H1 (cell line): ENCODE measurements around the gene GNAQ. TPM values are rescaled to one million over a fixed set of nuclear protein-coding genes. Genes with fewer than 3 reads are reported as not detected.

ENCODE experiments used
- CTCF ChIA-PET: fragments of 300-600 bp; sonication (Branson Sonifier 250); formaldehyde crosslinking; loops from one replicate; lab custom pipeline; 2021; ENCODE audit not compliant: partially characterized antibody; lab: Charles Lee
- POLR2A ChIA-PET: fragments of 300-600 bp; sonication (Branson Sonifier 250); formaldehyde crosslinking; loops from one replicate; lab custom pipeline; 2021; ENCODE audit warnings: inconsistent platforms; ENCODE audit not compliant: partially characterized antibody; lab: Charles Lee
- DNase-seq, 2 experiments: peaks; one replicate each; pipeline versions ENCODE4 v3.0.0 to v3.0.0-alpha.2; 2010 to 2022; ENCODE audit warnings: low spot score in 2 of 2, low read depth in 1 of 2, mixed read lengths in 1 of 2
- FAIRE-seq: peaks from 2 replicates; lab custom pipeline; 2011; peaks lifted over from hg19 to GRCh38; lab: Jason Lieb, UNC
- H2AFZ ChIP-seq: 2 replicates; pipeline ENCODE4 v1.8.1; 2012; ENCODE audit warnings: low read length, inconsistent platforms
- H2AK5ac ChIP-seq: 2 replicates; pipeline ENCODE4 v1.6.1; 2013; ENCODE audit warnings: low read depth, low read length
- H2BK120ac ChIP-seq: replicated peaks from 2 replicates; pipeline ENCODE3; 2013; ENCODE audit warnings: low read depth, low read length, inconsistent platforms
- H2BK12ac ChIP-seq: 2 replicates; pipeline ENCODE4 v1.6.1; 2013; ENCODE audit warnings: low read depth, low read length
- H2BK15ac ChIP-seq: 2 replicates; pipeline ENCODE4 v1.6.1; 2013; ENCODE audit warnings: low read length
- H2BK20ac ChIP-seq: 2 replicates; pipeline ENCODE4 v1.6.1; 2013; ENCODE audit warnings: low read length
- H2BK5ac ChIP-seq: 2 replicates; pipeline ENCODE4 v1.6.1; 2013; ENCODE audit warnings: low read depth, low read length
- H3K14ac ChIP-seq: 2 replicates; pipeline ENCODE4 v1.6.1; 2013; ENCODE audit warnings: inconsistent platforms; ENCODE audit not compliant: insufficient read length
- H3K18ac ChIP-seq: 2 replicates; pipeline ENCODE4 v1.6.1; 2013; ENCODE audit warnings: low read length; ENCODE audit errors: extremely low read depth
- H3K23ac ChIP-seq: 2 replicates; pipeline ENCODE4 v1.6.1; 2013; ENCODE audit warnings: inconsistent platforms; ENCODE audit not compliant: insufficient read length
- H3K23me2 ChIP-seq: 2 replicates; pipeline ENCODE4 v1.6.1; 2013; ENCODE audit warnings: low read depth, low read length
- H3K27ac ChIP-seq: 2 replicates; pipeline ENCODE4 v1.6.1; 2011; ENCODE audit warnings: low read depth, low read length, inconsistent platforms
- H3K27me3 ChIP-seq, 4 experiments: replicated peaks in 1 of 4; 1 replicate in 1 of 4; 2 replicates in 3 of 4; pipeline versions ENCODE4 v1.6.1 to v1.8.1; 2011 to 2013; ENCODE audit warnings: low read length in 3 of 4, mild to moderate bottlenecking in 3 of 4, inconsistent platforms in 2 of 4, mixed read lengths in 2 of 4, moderate library complexity in 1 of 4; ENCODE audit not compliant: control insufficient read depth in 3 of 4, insufficient read depth in 3 of 4; ENCODE audit errors: extremely low read depth in 1 of 4
- H3K36me3 ChIP-seq, 4 experiments: 2 replicates each; pipeline versions ENCODE4 v1.6.1 to v1.8.1; 2011 to 2013; ENCODE audit warnings: mild to moderate bottlenecking in 4 of 4, low read length in 3 of 4, moderate library complexity in 2 of 4, control low read depth in 1 of 4, inconsistent platforms in 1 of 4; ENCODE audit not compliant: insufficient read depth in 4 of 4, control insufficient read depth in 2 of 4
- H3K4ac ChIP-seq: replicated peaks from 2 replicates; pipeline ENCODE3; 2013; ENCODE audit warnings: low read length, low read depth, mixed read lengths, inconsistent platforms; ENCODE audit not compliant: insufficient read length
- H3K4me1 ChIP-seq, 4 experiments: replicated peaks in 1 of 4; 1 replicate in 1 of 4; 2 replicates in 3 of 4; pipeline versions ENCODE4 v1.6.1 to v1.8.1; 2011 to 2013; ENCODE audit warnings: low read length in 3 of 4, inconsistent platforms in 2 of 4, mixed read lengths in 1 of 4; ENCODE audit not compliant: insufficient read depth in 4 of 4, control insufficient read depth in 3 of 4
- H3K4me2 ChIP-seq, 2 experiments: 2 replicates each; pipeline versions ENCODE4 v1.6.1 to v1.8.1; 2011 to 2013; ENCODE audit warnings: low read depth in 2 of 2, low read length in 2 of 2, control low read depth in 1 of 2, inconsistent platforms in 1 of 2, mild to moderate bottlenecking in 1 of 2; ENCODE audit not compliant: insufficient read depth in 1 of 2
- H3K4me3 ChIP-seq, 4 experiments: fragments of 200-600, 300-600 bp in 1 of 4; sonication (generic), shearing (Covaris generic), sonication (Bioruptor Twin) in 1 of 4; 2 replicates each; pipeline versions ENCODE4 v1.5.1 to v1.8.1; 2011 to 2016; ENCODE audit warnings: low read length in 4 of 4, low read depth in 3 of 4, control low read depth in 2 of 4, inconsistent platforms in 2 of 4, mild to moderate bottlenecking in 2 of 4, mixed read lengths in 1 of 4, moderate library complexity in 1 of 4; ENCODE audit not compliant: insufficient read depth in 2 of 4; ENCODE audit errors: extremely low read depth in 1 of 4
- H3K56ac ChIP-seq: replicated peaks from 2 replicates; pipeline ENCODE3; 2013; ENCODE audit warnings: low read depth, mild to moderate bottlenecking, mixed read lengths, low read length, inconsistent platforms; ENCODE audit not compliant: insufficient read length
- H3K79me1 ChIP-seq: 2 replicates; pipeline ENCODE4 v1.6.1; 2013; ENCODE audit warnings: low read depth, low read length, control low read depth
- H3K79me2 ChIP-seq, 2 experiments: 2 replicates each; pipeline versions ENCODE4 v1.6.1 to v1.8.1; 2012 to 2013; ENCODE audit warnings: low read length in 2 of 2, mild to moderate bottlenecking in 2 of 2, inconsistent platforms in 1 of 2; ENCODE audit not compliant: insufficient read depth in 2 of 2, control insufficient read depth in 1 of 2
- H3K9ac ChIP-seq, 4 experiments: replicated peaks in 1 of 4; 1 replicate in 1 of 4; 2 replicates in 3 of 4; pipeline versions ENCODE4 v1.6.1 to v1.8.1; 2011 to 2013; ENCODE audit warnings: low read depth in 3 of 4, low read length in 3 of 4, control low read depth in 2 of 4, mild to moderate bottlenecking in 2 of 4, moderate library complexity in 2 of 4, inconsistent platforms in 1 of 4; ENCODE audit errors: extremely low read depth in 1 of 4
- H3K9me3 ChIP-seq, 2 experiments: 2 replicates each; pipeline versions ENCODE4 v1.6.1 to v1.8.1; 2012 to 2013; ENCODE audit warnings: mild to moderate bottlenecking in 2 of 2, moderate library complexity in 2 of 2, control low read depth in 1 of 2, inconsistent platforms in 1 of 2, low read depth in 1 of 2, low read length in 1 of 2, mixed read lengths in 1 of 2; ENCODE audit not compliant: insufficient read depth in 2 of 2
- H4K20me1 ChIP-seq, 2 experiments: replicated peaks in 1 of 2; 2 replicates each; pipeline versions ENCODE3 to v1.8.1; 2011 to 2013; ENCODE audit warnings: inconsistent platforms in 2 of 2, low read length in 2 of 2, mild to moderate bottlenecking in 1 of 2; ENCODE audit not compliant: insufficient read depth in 2 of 2, control insufficient read depth in 1 of 2
- H4K5ac ChIP-seq: 2 replicates; pipeline ENCODE4 v1.6.1; 2013; ENCODE audit warnings: low read length, low read depth, mixed read lengths, inconsistent platforms; ENCODE audit not compliant: insufficient read length
- H4K8ac ChIP-seq: 2 replicates; pipeline ENCODE4 v1.8.0; 2013; ENCODE audit warnings: mild to moderate bottlenecking, moderate library complexity, low read length, inconsistent platforms; ENCODE audit not compliant: insufficient read depth; ENCODE audit errors: extremely low read depth
- H4K91ac ChIP-seq: replicated peaks from 2 replicates; pipeline ENCODE3; 2013; ENCODE audit warnings: low read length, mixed read lengths, inconsistent platforms; ENCODE audit not compliant: insufficient read length
- CBX8 ChIP-seq: fragments of 300-800, 300-1000 bp; sonication (generic); IDR thresholded peaks from 2 replicates; pipeline ENCODE4 v1.7.1; 2016; ENCODE audit warnings: low read depth, low read length, borderline replicate concordance
- MAFK ChIP-seq: IDR thresholded peaks from 2 replicates; pipeline ENCODE4 v1.6.1; 2012; ENCODE audit warnings: low read depth, mild to moderate bottlenecking, improper control_type of control experiment, low read length
- NANOG ChIP-seq: IDR thresholded peaks from 2 replicates; pipeline ENCODE4 v1.6.1; 2011; ENCODE audit warnings: low read length, low read depth, mild to moderate bottlenecking, inconsistent platforms; ENCODE audit not compliant: insufficient read depth, poor library complexity, severe bottlenecking
- PHF8 ChIP-seq: fragments of 200-600 bp; sonication (generic); conservative IDR thresholded peaks from 2 replicates; pipeline ENCODE4 v1.7.1; 2012; ENCODE audit warnings: low read depth, mild to moderate bottlenecking, inconsistent platforms, low read length, moderate library complexity
- TAF7 ChIP-seq: optimal IDR thresholded peaks from 2 replicates; pipeline ENCODE3; 2011; ENCODE audit warnings: low read depth, mild to moderate bottlenecking, inconsistent platforms, low read length, moderate library complexity, borderline replicate concordance
- WGBS, 2 experiments: shearing (Covaris generic) in 1 of 2; methylation state at CpG; one replicate each; pipeline versions ENCODE4 v1.1.6 to v1.1.7; 2013 to 2015; ENCODE audit warnings: low lambda C conversion rate in 2 of 2, mixed read lengths in 2 of 2, inconsistent platforms in 1 of 2, low coverage in 1 of 2, missing lambda C conversion rate in 1 of 2; ENCODE audit not compliant: insufficient replicate concordance in 2 of 2, insufficient coverage in 1 of 2, insufficient read length in 1 of 2; ENCODE audit errors: extremely low coverage in 1 of 2, missing lambda C conversion rate in 1 of 2; 5-methylcytosine and 5-hydroxymethylcytosine counted together
- polyA plus RNA-seq, 7 experiments: library from polyadenylated mRNA; depleted of rRNA in 3 of 7; stranded (reverse) in 5 of 7; unstranded in 2 of 7; fragments of >200 nt in 5 of 7; fragments of 200-250 nt in 2 of 7; gene quantifications; 1 replicate in 5 of 7; 2 replicates in 1 of 7; 4 replicates in 1 of 7; pipeline versions ENCODE4 v1.2.1 to v1.2.3, GENCODE V29; 2011 to 2013; ENCODE audit warnings: missing spikeins in 2 of 7, mixed read lengths in 2 of 7
- total RNA-seq: library from RNA; stranded (reverse); fragmentation: NEBNext Ultra II Directional; extraction: Animal tissue kit (Norgen Biotek cat#: 25700); gene quantifications from 2 replicates; pipeline ENCODE4 v1.2.1, GENCODE V29; 2021
- TF ChIP-seq, protein P1 (sequence below), 3 experiments: IDR thresholded peaks; 1 replicate in 2 of 3; 2 replicates in 1 of 3; pipeline versions ENCODE4 v1.5.1 to v1.6.1; 2011; ENCODE audit warnings: low read length in 3 of 3, mild to moderate bottlenecking in 3 of 3, inconsistent platforms in 2 of 3, low read depth in 1 of 3, moderate library complexity in 1 of 3; ENCODE audit not compliant: insufficient read depth in 1 of 3; ENCODE audit errors: control extremely low read depth in 1 of 3

GNAQ gene
- total and polyA plus RNA-seq, 2 of the 8 experiments (the other 6 are each of a cell fraction or from before 2014, with no cell fraction given) = 22.8 to 63.8 TPM

DNA sequence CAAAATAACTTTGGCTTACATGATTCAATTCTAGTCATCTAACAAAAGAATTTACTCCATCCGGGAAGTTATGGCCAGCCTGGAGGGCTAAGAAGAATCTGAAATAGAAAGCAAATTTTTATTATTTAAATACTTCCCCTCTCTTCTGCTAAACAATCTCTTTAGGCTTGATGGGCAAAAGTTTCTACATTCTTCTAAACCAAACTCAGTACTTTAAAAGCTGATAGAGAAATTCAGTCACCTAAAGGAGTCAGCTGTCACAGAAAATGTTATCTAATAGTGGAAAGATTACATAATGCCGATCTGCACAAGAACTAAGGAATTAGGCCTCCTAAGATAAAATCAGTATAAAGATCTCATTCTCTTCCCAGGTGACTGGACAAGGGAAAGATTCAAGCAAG lies 32.4 kb downstream of the GNAQ start:
- Histone ChIP-seq H3K9me3 (no peaks in the 10 kb centered on the region), H3K4me2 (no peak overlapping the region), H3K4me1 (peaks cover 0 to 2% (median 0%) of the 10 kb centered on the region in 4 experiments; a peak in 1 of 7 replicates), H3K23me2 (no peaks in the 10 kb centered on the region), H2BK15ac (no peak overlapping the region), H3K27ac (no peak overlapping the region), H3K4ac (no peak overlapping the region), H4K20me1 (peaks cover 3 to 4% of the 10 kb centered on the region in 2 experiments), H3K18ac (no peak overlapping the region), H2BK5ac (no peak overlapping the region), H2BK20ac (no peak overlapping the region), H2AFZ (no peak overlapping the region), H3K79me1 (peaks cover 8% of the 10 kb centered on the region), H2BK120ac (no peak overlapping the region), H3K14ac (no peak overlapping the region), H2AK5ac (no peak overlapping the region), H3K79me2 (peaks cover 0 to 92% of the 10 kb centered on the region in 2 experiments; a peak in 3 of 4 replicates), H3K23ac (no peak overlapping the region), H3K36me3 (no peaks in the 10 kb centered on the region), H4K91ac (no peak overlapping the region), H2BK12ac (no peak overlapping the region), H3K56ac (no peak overlapping the region), H3K9ac (no peak overlapping the region), H4K8ac (no peak overlapping the region), H3K27me3 (no peaks in the 10 kb centered on the region), H3K4me3 (no peak overlapping the region), H4K5ac (no peak overlapping the region)
- POLR2A ChIA-PET = interaction anchor here (0.7 to 0.8 kb wide), 2 partner anchors 11 to 14 kb away, joined by 3 read pairs; no protein-coding TSS in a partner anchor
- 85% methylated on average over 2 of the region's 2 CpGs; no CpG with 5 or more reads in 1 of the 2 experiments for WGBS, 2 experiments
- TF ChIP-seq, protein P1, sequence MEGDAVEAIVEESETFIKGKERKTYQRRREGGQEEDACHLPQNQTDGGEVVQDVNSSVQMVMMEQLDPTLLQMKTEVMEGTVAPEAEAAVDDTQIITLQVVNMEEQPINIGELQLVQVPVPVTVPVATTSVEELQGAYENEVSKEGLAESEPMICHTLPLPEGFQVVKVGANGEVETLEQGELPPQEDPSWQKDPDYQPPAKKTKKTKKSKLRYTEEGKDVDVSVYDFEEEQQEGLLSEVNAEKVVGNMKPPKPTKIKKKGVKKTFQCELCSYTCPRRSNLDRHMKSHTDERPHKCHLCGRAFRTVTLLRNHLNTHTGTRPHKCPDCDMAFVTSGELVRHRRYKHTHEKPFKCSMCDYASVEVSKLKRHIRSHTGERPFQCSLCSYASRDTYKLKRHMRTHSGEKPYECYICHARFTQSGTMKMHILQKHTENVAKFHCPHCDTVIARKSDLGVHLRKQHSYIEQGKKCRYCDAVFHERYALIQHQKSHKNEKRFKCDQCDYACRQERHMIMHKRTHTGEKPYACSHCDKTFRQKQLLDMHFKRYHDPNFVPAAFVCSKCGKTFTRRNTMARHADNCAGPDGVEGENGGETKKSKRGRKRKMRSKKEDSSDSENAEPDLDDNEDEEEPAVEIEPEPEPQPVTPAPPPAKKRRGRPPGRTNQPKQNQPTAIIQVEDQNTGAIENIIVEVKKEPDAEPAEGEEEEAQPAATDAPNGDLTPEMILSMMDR (IDR thresholded peaks at IDR 0.05; ENCODE audit: control extremely low read depth in 1 of 3, insufficient read depth in 1 of 3, low read depth in 1 of 3, low read length in 3 of 3) = no peak
- TF ChIP-seq TAF7 (no peak), NANOG (no peak), PHF8 (no peak), MAFK (no peak), CBX8 (no peak)
- DNase-seq = no peak
- CTCF ChIA-PET = interaction anchor here (0.9 to 1.3 kb wide), 4 partner anchors 10 to 39 kb away, joined by 3 to 4 read pairs (median 3); no protein-coding TSS in a partner anchor
- FAIRE-seq = no peak
